Measurements from ENCODE around the gene FAM98B.

FAM98B gene

DNA sequence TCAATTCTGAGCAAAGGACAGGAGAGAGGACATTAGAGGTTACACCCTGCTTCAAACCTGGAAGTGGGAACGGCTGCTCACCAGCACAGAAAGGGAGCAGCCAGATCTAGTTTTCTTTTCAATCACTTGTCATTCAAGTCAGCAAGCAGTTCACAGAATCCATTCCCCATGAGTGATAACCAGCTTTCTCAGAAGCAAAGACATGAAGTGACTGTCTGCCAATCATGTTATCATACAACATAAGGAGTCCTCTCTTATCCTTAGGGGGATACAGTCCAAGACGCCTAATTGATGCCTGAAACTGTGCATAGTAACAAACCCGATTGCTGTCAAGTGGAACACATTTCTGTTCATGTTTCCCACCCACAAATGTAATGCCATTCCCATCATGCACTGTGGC is 54.7 kb downstream of the FAM98B start:
- no peak for DNase-seq

DNA sequence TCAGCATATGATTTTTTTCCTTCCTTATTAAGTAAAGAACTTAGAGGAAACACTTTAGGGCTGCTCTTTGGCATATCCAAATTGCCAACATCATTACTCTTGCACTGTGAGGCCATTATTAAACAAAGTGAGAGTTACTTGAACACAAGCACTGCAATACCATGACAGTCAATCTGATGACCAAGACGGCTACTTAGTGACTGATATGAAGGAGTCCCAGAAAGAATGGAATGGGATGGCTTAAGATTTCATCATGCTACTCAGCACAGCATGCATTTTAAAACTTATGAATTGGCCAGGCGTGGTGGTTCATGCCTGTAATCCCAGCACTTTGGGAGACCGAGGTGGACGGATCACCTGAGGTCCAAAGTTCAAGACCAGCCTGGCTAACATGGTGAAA is 55.2 kb downstream of the FAM98B start:
- no peak for DNase-seq

DNA sequence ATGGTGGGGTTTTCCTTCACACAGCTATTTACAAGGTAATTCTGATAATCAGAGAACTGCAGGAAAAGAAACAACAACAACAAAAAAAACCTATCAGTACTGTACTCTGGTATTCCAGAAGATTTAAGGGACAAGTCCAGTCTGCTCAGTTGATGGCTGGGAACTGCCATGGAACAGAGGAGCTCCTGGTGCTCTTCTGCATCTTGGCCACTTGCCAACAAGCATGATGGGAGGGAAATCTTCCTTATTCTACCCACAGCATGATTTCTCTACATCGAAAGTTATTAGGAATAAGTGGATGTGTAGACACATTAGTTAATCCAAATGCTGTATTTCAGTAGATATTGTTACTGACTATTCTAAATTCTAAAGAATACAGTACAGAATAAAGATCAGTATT is 59.0 kb downstream of the FAM98B start:
- DNase-seq = no peak

DNA sequence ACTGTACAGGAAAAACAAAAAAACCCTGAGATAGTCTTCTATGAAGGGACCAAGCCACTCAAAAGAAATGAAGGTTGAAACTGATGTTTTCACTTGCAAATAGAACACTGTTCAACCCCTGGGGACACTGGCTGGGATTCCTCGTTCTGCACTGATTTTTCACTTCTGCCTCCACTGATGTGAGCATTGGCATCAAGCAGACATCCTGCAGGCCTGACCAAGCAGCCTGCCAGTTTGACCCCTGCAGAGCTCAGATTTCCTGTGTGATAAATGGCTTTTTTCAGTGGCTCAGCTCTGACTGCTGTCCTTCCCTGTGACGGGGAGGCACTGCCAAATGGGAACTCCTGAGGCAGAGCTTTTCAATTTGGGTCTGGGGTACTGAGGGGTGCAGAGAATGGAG is 60.7 kb downstream of the FAM98B start:
- peak; percentile 34 for DNase-seq

DNA sequence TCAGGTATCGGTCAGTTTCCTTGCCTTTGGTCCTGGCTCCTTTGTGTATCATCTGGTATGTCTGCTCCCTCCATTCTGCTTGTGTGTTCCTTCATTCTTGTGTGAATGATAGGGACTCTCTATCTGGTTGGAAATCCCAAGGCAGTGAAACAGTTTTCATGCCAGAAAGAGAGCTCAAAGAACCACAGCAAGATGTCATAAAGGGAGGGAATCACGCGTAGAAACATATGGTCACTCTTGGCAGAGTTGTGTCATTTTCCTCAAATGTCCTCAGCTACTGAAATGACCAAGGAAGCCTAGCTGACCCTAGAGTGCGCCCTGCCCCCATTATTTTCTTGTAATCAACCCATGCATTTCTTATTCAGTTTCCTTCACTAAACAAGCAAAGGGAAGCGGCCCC is 62.7 kb downstream of the FAM98B start:
- no peak for DNase-seq

DNA sequence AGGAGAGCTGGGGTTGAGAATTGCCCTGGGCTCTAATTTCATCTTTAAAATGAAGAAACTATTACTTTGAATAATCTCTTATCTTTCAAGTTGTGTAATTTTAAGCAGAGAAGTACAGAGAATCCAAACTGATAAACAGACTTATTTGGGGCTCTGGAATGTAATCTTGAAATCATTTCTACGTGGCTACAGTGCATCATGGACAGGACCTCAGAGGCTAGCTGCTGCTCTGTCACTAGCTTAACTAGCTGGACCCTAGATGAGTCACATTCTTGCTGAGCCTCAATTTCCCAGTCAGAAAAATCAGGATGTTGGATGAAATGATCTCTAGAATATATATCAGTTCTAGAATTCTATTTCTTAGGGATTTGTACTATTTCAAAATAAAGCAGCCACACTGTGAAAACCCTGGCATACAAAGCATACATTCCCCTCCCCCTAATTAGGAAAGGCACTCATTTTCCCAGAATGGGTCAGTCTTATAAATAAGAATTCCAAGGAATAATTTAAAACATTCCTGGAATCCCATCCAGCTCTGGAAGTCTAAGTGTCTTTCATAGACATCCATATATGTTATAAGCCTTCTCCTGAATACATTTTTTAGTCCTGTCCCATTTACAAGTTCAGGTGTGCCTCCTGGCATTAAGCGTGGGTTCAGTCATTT is 63.5 kb downstream of the FAM98B start:
- no peak for DNase-seq

DNA sequence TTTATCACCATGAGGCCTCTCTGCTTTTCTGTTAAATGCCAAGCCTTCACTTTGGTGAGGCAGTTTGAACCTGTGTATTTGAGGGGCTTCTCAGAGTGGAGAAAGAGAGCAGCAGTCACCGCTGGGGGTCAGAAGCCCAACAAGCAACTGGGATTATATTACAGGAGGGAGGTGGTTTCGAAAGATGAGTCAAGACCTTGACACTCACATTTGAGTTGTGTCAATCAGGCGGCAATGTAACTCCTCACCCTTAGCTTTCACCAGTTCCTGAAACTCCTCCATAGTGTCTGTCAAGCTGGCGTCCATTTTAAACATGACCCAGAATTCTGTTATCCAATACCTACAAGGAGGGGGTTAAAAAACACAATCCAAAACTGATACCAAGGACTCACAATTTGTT is 64.2 kb downstream of the FAM98B start:
- DNase-seq = no peak

DNA sequence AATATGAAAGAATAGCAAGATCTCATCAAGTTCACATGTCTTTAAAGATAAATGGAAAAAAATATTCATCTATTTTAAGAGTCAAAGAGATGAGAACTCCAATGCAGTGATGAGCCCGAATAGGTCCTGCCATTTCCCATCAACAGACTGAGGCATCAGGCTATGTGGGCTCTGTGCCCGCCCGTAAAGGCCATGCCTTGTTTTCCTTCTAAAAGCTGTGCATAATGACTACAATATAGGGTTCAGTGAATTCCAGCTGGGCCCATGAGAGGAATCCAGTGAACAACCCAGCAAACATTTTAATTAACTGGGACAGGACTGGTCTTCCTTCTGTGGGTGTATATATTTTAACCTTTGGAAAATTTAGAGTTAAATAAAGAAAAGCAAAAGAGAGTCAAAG is 66.1 kb downstream of the FAM98B start:
- peak; percentile 80 for DNase-seq

DNA sequence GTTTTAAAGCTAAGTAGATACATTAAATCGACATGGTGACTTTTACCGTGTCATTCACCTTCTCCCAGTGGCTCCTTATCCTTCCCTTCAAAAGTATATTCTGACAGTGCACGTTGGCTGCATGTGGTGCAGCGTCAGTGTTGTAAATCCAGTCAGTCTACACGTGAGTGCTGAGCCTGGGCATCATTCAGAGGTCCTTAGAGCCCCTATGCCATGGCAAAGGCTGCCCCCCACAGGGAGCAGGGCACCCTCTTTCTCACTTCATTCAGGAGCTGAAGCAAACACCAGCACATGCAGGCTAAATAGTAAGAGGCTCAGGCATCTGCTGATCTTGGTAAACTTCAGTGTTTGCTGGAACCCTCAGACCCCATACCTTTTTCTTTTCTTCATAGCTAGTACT is 67.4 kb downstream of the FAM98B start:
- peak; percentile 15 for DNase-seq

DNA sequence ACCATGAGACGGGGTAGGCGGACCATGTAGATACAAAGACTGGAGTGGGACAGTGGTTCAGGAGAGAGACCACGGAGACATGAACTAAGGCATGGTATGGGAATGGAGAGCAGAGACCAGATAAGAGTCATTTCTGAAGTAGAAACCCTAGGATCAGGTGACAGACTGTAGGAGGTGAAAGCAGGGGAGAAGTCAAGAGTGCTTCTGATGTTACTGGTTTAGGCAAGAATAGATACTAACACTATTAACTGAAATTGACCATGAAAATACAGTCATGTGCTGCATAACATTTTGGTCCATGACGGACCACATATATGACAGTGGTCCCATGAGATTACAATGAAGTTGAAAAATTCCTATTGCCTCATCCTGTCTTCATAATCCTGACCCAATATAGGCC is 69.0 kb downstream of the FAM98B start:
- no peak for DNase-seq

DNA sequence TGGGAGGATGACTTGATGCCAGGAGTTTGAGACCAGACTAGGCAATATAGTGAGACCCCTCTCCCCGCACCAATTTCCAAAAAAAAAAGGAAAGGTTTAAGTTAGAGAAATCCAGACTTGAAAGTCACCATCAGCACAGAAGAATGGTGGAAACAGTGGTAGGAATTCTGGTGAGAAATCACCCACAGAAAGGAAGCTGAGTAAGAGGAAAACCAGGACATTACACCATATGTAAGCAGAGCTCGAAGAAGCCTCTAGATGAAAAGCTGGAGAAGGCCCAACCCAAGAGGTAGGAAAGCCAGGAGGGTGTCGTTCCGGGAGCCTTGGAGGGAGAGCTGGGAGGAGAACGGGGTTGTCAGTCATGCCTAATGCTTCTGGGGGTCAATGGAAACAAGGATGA is 70.2 kb downstream of the FAM98B start:
- DNase-seq = no peak

DNA sequence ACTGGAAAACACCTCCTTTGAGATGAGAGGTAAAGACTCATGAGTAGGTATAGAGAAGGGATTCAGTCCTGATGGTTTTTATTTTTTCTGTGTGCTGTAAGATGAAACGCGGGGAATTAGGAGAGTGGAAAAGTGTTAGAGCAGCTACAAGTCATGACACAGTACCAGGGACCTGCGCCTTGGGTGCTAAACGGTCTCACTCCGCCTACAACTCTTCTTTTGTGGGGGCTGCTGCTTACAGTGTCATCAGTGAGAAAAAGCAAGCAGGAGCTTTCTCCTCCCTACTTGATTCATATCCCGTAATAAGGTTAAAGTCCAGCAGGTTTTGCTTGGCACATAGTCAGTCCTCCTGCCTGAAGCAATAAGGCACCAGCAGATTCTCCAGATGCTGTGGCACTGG is 71.6 kb downstream of the FAM98B start:
- no peak for DNase-seq

DNA sequence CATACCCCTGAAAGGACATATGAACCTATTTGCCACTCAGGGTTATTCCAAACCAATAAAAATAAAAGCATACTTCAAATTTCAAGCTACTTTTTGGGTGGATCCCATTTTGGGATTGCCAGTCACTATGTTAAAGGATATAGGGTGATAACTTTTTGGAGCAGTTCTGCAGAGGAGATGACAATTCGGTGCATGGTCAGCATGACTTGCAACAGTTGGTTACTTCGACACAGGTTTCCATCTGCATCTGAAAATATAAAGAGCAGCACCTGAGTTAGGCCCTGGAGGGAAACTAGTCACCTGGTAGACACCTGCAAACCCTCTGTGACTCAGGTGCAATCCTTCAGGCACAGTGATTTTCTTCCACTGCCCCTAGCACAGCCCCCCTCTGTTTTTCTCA is 72.2 kb downstream of the FAM98B start:
- no peak for DNase-seq

DNA sequence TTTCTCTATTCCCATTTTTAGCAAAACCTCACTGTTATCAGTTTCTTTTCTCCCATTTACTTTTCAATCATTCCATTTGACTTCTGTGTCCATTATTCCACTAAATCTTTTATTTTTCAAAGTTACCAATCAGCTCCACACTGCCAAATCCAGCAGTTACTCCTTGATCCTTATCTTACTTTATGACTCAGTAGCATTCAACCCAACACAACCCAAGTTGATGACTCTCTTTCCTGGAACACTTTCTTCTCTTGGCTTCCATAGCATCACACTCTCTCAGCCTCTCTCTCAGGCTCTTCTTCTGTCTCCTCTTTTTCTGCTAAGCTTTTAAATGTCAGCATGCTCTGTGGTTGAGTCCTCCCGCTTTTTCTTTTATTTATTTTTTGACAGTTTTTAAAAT is 74.4 kb downstream of the FAM98B start:
- no peak for DNase-seq

DNA sequence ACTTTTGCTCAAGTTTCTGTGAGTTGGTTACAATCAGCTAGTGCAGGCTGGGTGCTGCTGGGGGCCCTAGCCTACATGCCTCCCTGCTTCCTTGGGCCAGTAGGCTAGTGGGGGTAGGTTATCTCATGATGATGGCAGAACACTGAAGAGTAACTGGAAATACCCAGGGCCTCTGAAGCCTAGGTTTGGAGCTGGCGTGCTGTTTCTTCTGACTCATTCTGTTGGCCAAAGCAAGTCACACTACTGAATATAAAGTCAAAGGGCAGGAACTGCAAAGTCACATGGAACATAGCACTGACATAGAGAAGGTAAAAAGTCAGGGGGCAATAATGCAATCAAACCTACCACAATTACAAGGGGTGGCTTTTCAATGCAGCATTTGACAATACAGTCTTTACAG is 76.2 kb downstream of the FAM98B start:
- no peak for DNase-seq

DNA sequence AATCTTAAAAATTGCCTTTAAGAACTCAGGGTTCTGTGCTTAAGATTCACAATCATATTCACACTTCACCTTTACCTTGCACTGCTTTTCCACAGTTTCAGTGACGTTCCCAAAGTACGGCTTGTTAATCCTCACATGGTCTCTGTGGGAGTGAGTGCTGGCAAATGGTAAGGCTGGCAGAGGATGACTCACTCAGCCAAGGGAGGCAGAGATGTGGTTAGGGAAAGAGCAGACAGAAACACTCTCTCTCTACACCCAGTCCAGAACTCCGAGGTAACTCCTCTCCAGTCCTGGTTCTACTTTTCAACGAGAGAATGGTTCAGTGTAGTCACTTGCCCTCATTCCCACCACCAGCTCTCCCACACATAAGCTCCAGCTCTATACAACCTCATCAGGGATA is 77.6 kb downstream of the FAM98B start:
- no peak for DNase-seq

DNA sequence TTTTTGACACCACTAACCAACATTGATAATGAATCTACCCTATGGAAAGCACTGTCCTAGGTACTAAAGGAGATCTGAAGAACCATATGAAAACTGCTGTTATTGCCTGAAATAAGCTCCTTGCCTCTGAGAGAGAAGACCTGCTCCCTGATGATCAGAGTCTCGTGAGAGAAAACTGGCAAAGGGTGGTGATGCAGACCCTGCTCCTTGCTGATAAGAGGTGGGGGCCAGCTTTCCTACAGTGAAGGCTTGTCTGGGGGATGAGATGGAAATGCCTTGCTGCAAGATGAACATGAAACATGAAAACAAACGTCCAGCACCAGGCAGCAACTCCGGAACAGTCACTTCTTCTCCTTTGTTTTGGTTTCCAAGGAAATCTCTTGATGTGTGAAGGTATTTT is 78.8 kb downstream of the FAM98B start:
- DNase-seq = no peak

DNA sequence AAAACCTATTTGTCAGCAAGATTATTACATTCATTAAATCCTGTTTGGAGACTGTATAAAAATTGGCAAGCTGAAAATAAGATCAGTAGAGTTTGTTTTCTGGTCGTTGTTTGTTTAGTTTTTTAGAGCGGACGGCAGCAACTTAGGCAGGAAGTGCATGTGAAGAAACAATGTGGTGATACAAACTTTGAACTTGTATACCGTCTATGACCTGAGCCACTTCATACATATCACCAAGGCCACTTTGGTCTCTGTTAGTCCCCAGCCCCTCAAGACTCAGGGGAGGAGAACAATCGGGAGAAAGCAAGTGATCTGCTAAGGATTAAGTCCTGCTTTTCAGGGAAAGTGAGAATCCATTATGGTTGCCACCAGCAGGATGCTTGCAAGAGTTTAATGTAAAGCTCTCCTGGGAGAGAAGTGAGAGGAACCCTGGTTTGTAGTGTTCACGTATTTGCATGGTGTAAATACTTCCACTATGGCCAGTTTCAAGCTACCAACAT is 79.5 kb downstream of the FAM98B start:
- no peak for DNase-seq

DNA sequence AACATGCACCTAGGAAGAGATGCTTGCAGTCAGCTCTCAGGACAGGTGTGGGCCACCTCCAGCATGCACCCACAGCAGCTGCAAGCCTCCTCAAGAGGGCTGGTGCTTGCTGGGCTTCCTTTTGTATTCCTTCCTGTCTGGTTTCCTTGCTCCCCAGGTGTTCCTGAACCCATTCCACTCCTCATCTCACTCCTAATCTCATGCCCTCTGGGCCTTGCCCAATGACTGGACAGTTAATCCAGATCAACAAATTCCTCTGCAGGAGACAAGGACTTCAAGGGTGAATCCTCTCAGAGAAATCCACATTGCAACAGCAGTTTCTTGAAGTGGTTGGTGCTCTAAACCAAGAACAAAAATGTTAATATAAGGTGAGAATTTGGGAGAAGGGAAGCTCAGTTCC is 80.0 kb downstream of the FAM98B start:
- DNase-seq = no peak

DNA sequence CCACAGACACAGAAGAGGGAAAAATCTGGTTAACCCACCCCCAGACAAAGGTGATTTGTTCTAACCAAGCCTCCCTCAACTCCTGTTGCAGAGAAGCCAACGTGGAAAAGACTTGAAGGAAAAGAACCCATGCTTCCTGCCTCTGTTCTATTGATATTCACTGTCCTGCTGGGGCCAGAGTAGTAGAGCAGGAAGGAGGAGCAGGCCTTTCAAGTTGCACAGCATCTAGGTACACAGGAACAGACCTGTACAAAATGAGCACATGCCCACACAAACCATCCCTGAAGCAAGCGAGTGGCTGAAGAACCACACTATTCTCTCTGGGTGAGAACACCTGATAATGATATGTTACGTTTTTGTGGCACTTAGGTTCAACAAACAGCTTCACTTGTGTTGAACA is 80.8 kb downstream of the FAM98B start:
- DNase-seq = no peak

DNA sequence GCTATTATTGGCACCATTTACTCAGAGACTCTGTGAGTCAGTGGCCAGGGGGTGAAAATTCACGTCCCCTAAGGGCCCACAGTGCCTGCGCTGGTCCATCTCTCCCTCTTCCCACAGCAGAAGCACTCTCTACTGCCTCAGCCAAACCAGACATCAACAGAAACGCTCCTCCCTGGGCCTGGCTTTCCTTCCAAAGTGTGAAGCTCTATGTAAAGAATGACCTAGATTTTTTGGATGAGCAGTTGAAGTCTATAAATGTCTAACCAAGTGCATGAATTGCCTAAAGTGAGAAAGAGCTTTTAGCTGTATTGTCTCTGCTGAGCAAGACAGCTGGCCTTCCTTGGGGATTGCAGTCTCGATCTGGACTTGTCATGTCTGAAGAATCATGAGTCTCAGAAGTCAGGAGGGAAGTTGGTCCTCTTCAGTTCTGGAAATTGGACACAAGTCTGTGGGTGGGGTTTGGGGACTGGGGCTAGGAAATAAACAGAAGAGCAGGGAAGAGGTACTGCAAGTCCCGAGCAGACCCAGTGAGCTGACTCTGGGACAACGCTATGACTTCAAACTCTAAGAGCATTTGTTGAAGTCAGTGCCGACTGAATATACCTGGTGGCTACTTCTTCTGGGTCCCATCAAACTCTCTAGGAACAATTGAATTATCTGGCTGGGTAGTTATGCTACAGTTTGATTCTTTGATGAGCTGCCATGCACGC is 81.7 kb downstream of the FAM98B start:
- DNase-seq = peak; percentile 65

DNA sequence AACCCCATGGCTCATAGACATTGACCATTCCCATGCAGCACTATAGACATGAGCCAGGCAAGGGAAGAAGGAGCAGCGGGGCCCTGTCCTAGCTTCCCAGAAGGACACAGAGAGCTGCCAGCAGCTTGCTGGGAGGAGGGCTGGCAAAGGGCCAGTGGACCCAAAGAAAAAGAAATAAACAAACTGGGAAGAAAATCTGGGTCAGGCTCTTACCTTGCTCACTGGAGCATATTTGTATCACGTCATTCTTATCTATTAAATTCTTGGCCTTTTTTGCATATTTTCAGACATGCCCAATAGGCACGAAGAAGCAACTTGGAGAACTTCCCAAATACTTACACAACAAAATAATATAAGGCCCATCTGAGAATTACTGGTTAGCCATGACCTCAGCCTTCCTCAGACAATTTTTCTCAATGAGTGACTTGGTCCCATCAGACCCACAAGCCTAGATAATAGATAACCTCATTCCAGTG is 82.3 kb downstream of the FAM98B start:
- peak; percentile 29 for DNase-seq

Data from eye (tissue), 1 donor.